Trophoblast cell (in vitro differentiated cells and primary cell): ENCODE data around the gene UBXN2A.
A peak's percentile ranks its signal among the peaks of the same experiment; 100 is the strongest.

Experiments
- DNase-seq, 2 donors: peaks; one replicate each; pipeline ENCODE4 v3.0.0-alpha.2; 2016
- H2AFZ ChIP-seq: 2 replicates; pipeline ENCODE4 v1.6.1; 2013; ENCODE audit warnings: low read length, moderate library complexity, mild to moderate bottlenecking; ENCODE audit not compliant: insufficient read depth, poor library complexity
- H2AK5ac ChIP-seq: 2 replicates; pipeline ENCODE4 v1.6.1; 2013; ENCODE audit warnings: mild to moderate bottlenecking, low read length
- H2BK120ac ChIP-seq: 2 replicates; pipeline ENCODE4 v1.6.1; 2013; ENCODE audit warnings: low read length, mild to moderate bottlenecking, moderate library complexity; ENCODE audit not compliant: insufficient read depth, poor library complexity
- H2BK12ac ChIP-seq: 2 replicates; pipeline ENCODE4 v1.6.1; 2013; ENCODE audit warnings: mild to moderate bottlenecking, low read length, moderate library complexity
- H2BK5ac ChIP-seq: 2 replicates; pipeline ENCODE4 v1.6.1; 2013; ENCODE audit warnings: low read length, low read depth, moderate library complexity, mild to moderate bottlenecking; ENCODE audit not compliant: poor library complexity
- H3K14ac ChIP-seq: 2 replicates; pipeline ENCODE4 v1.6.1; 2013; ENCODE audit warnings: mild to moderate bottlenecking, low read length
- H3K18ac ChIP-seq: 2 replicates; pipeline ENCODE4 v1.6.1; 2013; ENCODE audit warnings: mild to moderate bottlenecking, low read length
- H3K23ac ChIP-seq: 2 replicates; pipeline ENCODE4 v1.6.1; 2013; ENCODE audit warnings: low read length
- H3K27ac ChIP-seq: 2 replicates; pipeline ENCODE4 v1.5.1; 2013; ENCODE audit warnings: low read depth, mild to moderate bottlenecking, inconsistent platforms, low read length, moderate library complexity
- H3K27me3 ChIP-seq: 2 replicates; pipeline ENCODE4 v1.6.1; 2013; ENCODE audit warnings: inconsistent platforms, mild to moderate bottlenecking, low read length, moderate library complexity; ENCODE audit not compliant: insufficient read depth
- H3K36me3 ChIP-seq, 2 experiments: 1 replicate in 1 of 2; 2 replicates in 1 of 2; pipeline ENCODE4 v1.6.1; 2013; ENCODE audit warnings: low read length in 2 of 2, mild to moderate bottlenecking in 2 of 2, moderate library complexity in 1 of 2; ENCODE audit not compliant: insufficient read depth in 2 of 2, control insufficient read depth in 1 of 2
- H3K4ac ChIP-seq: 2 replicates; pipeline ENCODE4 v1.6.1; 2013; ENCODE audit warnings: low read depth, mild to moderate bottlenecking, low read length, moderate library complexity
- H3K4me1 ChIP-seq, 2 experiments: 1 replicate in 1 of 2; 2 replicates in 1 of 2; pipeline ENCODE4 v1.6.1; 2013; ENCODE audit warnings: low read length in 2 of 2, mild to moderate bottlenecking in 2 of 2, moderate library complexity in 1 of 2; ENCODE audit not compliant: insufficient read depth in 2 of 2, control insufficient read depth in 1 of 2
- H3K4me2 ChIP-seq: 2 replicates; pipeline ENCODE4 v1.6.1; 2013; ENCODE audit warnings: inconsistent platforms, mild to moderate bottlenecking, low read length, moderate library complexity
- H3K4me3 ChIP-seq: 2 replicates; pipeline ENCODE4 v1.5.1; 2013; ENCODE audit warnings: mild to moderate bottlenecking, low read depth, low read length, inconsistent platforms
- H3K79me1 ChIP-seq: one replicate; pipeline ENCODE4 v1.6.1; 2013; ENCODE audit warnings: low read length
- H3K79me2 ChIP-seq: 2 replicates; pipeline ENCODE4 v1.6.1; 2013; ENCODE audit warnings: low read length, mild to moderate bottlenecking; ENCODE audit not compliant: control insufficient read depth, insufficient read depth, poor library complexity
- H3K9ac ChIP-seq: 2 replicates; pipeline ENCODE4 v1.6.1; 2013; ENCODE audit warnings: mild to moderate bottlenecking, low read length
- H3K9me3 ChIP-seq: 2 replicates; pipeline ENCODE4 v1.6.1; 2013; ENCODE audit warnings: low read depth, mild to moderate bottlenecking, control low read depth, inconsistent platforms, low read length; ENCODE audit not compliant: insufficient read depth
- H4K12ac ChIP-seq: 2 replicates; pipeline ENCODE4 v1.6.1; 2013; ENCODE audit warnings: low read depth, mild to moderate bottlenecking, low read length, moderate library complexity
- H4K8ac ChIP-seq: 2 replicates; pipeline ENCODE4 v1.6.1; 2013; ENCODE audit warnings: low read depth, mild to moderate bottlenecking, low read length, moderate library complexity
- H4K91ac ChIP-seq: one replicate; pipeline ENCODE4 v1.6.1; 2013; ENCODE audit warnings: low read depth, mild to moderate bottlenecking, low read length, moderate library complexity
- WGBS: extraction: QIAGEN DNeasy Blood & Tissue Kit; methylation state at CpG from one replicate; pipeline ENCODE4 v1.1.7; 2013; ENCODE audit warnings: missing lambda C conversion rate; ENCODE audit not compliant: insufficient read length, insufficient coverage; ENCODE audit errors: extremely low coverage; 5-methylcytosine and 5-hydroxymethylcytosine counted together

UBXN2A gene

DNA sequence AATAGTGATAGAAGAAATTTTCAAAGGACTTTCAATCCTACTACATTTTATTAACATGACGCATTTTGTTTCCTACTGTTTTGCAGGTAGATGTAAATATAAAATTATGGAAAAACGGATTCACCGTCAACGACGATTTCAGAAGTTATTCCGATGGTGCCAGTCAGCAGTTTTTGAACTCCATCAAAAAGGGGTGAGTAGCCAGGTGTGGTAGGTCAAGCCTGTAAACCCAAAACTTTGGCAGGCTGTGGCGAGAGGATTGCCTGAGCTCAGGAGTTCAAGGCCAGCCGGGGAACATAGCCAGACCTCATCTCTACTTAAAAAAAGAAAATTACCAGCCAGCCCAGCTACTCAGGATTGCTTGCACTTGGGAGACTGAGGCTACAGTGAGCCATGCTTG lies 36.6 kb downstream of the UBXN2A start:
- Histone ChIP-seq H3K4ac (no peak overlapping the region), H2BK12ac (no peak overlapping the region), H3K14ac (no peak overlapping the region), H3K27ac (no peak overlapping the region), H3K79me2 (no peaks in the 10 kb centered on the region), H3K4me3 (no peak overlapping the region), H3K18ac (no peak overlapping the region), H2AFZ (no peak overlapping the region), H2BK120ac (no peak overlapping the region), H4K8ac (no peak overlapping the region), H4K91ac (no peak overlapping the region), H3K4me1 (no peaks in the 10 kb centered on the region), H3K23ac (no peak overlapping the region), H3K9ac (no peak overlapping the region), H2BK5ac (no peak overlapping the region), H3K9me3 (no peaks in the 10 kb centered on the region), H3K27me3 (no peaks in the 10 kb centered on the region), H4K12ac (no peak overlapping the region), H2AK5ac (no peak overlapping the region), H3K79me1 (no peaks in the 10 kb centered on the region), H3K36me3 (peaks cover 14 to 17% of the 10 kb centered on the region in 2 experiments), H3K4me2 (no peak overlapping the region)
- no CpG with 5 or more reads among the region's 8 CpGs for WGBS
- no peak for DNase-seq

DNA sequence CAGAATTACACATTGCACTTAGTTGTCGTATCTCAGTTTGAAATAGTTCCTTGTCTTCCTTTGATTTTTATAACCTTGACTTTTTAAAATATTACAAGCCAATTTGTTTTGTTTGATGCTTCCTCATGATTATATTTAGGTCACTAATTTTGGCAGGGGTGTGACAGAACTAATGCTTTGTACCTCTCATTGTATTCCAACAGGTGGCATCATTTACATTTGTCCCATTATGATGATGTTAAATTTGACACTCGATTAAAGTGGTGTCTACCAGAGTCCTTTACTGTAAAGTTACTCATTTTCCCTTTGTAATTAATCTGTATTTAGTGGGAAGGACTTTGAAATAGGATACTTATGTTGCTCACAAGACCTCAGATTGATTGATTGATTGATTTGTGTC lies 48.1 kb downstream of the UBXN2A start:
- no peaks in the 10 kb centered on the region for H3K9me3 ChIP-seq
- no peaks in the 10 kb centered on the region for H3K79me2 ChIP-seq
- H2BK120ac ChIP-seq = no peak overlapping the region
- H4K91ac ChIP-seq = no peak overlapping the region
- no peak overlapping the region for H4K12ac ChIP-seq
- no peak overlapping the region for H3K23ac ChIP-seq
- no peak overlapping the region for H3K4me2 ChIP-seq
- H3K4me3 ChIP-seq = no peak overlapping the region
- peaks cover 7 to 21% of the 10 kb centered on the region in 2 experiments for H3K36me3 ChIP-seq
- H4K8ac ChIP-seq = no peak overlapping the region
- DNase-seq = peak in 1 of 2 donors; percentile 41
- no peak overlapping the region for H3K18ac ChIP-seq
- no peak overlapping the region for H2AK5ac ChIP-seq
- no peak overlapping the region for H2BK5ac ChIP-seq
- H2AFZ ChIP-seq = no peak overlapping the region
- no peaks in the 10 kb centered on the region for H3K79me1 ChIP-seq
- H3K27ac ChIP-seq = no peak overlapping the region
- no peak overlapping the region for H3K14ac ChIP-seq
- no peaks in the 10 kb centered on the region for H3K4me1 ChIP-seq
- no peak overlapping the region for H2BK12ac ChIP-seq
- H3K4ac ChIP-seq = no peak overlapping the region
- no CpG with 5 or more reads among the region's 2 CpGs for WGBS
- no peaks in the 10 kb centered on the region for H3K27me3 ChIP-seq
- H3K9ac ChIP-seq = no peak overlapping the region

DNA sequence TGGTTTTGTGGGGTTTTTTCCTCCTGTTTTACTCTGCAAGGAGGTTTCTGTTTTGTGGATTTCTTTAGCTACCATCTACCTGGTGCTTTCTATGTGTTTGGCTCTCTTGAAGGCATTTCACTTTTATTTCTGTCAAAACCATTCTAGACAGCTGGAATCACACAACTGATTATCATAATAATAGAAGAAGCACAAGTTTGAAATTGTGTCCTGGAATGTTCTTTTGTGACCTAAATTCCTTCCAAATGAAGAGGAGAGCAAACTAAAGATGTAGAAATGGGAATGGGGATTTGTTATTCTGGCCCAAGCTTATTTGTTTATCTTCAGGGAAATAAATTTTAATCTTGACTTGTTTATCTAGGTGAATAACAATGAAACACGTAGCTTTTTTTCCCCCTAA lies 52.7 kb downstream of the UBXN2A start:
- Histone ChIP-seq H3K4me1 (no peaks in the 10 kb centered on the region), H3K9ac (no peak overlapping the region), H2BK120ac (no peak overlapping the region), H3K4ac (no peak overlapping the region), H2BK12ac (no peak overlapping the region), H2AFZ (no peak overlapping the region), H4K91ac (no peak overlapping the region), H3K23ac (no peak overlapping the region), H3K4me2 (no peak overlapping the region), H3K79me1 (no peaks in the 10 kb centered on the region), H2BK5ac (no peak overlapping the region), H3K27ac (no peak overlapping the region), H3K14ac (no peak overlapping the region), H3K9me3 (no peaks in the 10 kb centered on the region), H4K12ac (no peak overlapping the region), H3K18ac (no peak overlapping the region), H4K8ac (no peak overlapping the region), H2AK5ac (no peak overlapping the region), H3K36me3 (peaks cover 2 to 5% of the 10 kb centered on the region in 2 experiments), H3K4me3 (no peak overlapping the region), H3K27me3 (no peaks in the 10 kb centered on the region), H3K79me2 (no peaks in the 10 kb centered on the region)
- no CpG with 5 or more reads among the region's 1 CpG for WGBS
- no peak for DNase-seq

DNA sequence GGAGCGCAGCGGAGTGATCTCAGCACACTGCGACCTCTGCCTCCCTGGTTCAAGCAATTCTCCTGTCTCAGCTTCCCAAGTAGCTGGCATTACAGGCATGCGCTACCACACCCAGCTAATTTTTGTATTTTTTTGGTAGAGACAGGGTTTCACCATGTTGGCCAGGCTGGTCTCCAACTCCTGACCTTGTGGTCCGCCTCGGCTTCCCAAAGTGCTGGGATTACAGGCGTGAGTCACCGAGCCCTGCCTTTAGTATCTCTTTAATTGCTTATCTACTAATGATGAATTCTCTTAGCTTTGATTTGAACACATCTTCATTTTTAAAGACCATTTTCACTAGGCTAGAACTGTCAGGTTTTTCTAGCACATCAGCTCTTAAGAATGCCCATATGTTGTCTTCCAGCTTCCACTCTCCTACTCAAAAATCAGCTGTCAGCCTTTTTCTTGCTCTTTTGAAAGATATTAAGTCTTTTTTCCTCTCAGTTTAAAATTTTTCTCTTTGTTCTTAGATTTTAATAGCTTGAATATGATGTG lies 53.5 kb downstream of the UBXN2A start:
- Histone ChIP-seq H3K18ac (no peak overlapping the region), H3K4me2 (no peak overlapping the region), H3K23ac (no peak overlapping the region), H2BK120ac (no peak overlapping the region), H3K36me3 (peaks cover 4 to 8% of the 10 kb centered on the region in 2 experiments), H3K27ac (no peak overlapping the region), H2AFZ (no peak overlapping the region), H3K9me3 (no peaks in the 10 kb centered on the region), H3K79me2 (no peaks in the 10 kb centered on the region), H3K4ac (no peak overlapping the region), H2BK5ac (no peak overlapping the region), H3K79me1 (no peaks in the 10 kb centered on the region), H3K27me3 (no peaks in the 10 kb centered on the region), H3K4me3 (no peak overlapping the region), H4K12ac (no peak overlapping the region), H3K14ac (no peak overlapping the region), H2BK12ac (no peak overlapping the region), H3K4me1 (no peaks in the 10 kb centered on the region), H4K91ac (no peak overlapping the region), H2AK5ac (no peak overlapping the region), H3K9ac (no peak overlapping the region), H4K8ac (no peak overlapping the region)
- no CpG with 5 or more reads among the region's 8 CpGs for WGBS
- DNase-seq = peak in 1 of 2 donors; percentile 33
